CD4-positive, alpha-beta T cell treated with Interleukin-6 for 4 hours (primary cell): ENCODE data around the gene FASTKD3.

ENCODE experiments used
- DNase-seq: peaks from one replicate; pipeline ENCODE4 v3.0.0-alpha.2; 2020; ENCODE audit warnings: mixed read lengths

Gene FASTKD3

GRCh38 chr5:7849681-7850394 is 19.0 kb downstream of the FASTKD3 start:
- no peak for DNase-seq

GRCh38 chr5:7848296-7848695 is 20.5 kb downstream of the FASTKD3 start:
- DNase-seq = no peak

GRCh38 chr5:7846327-7846726 is 22.5 kb downstream of the FASTKD3 start:
- no peak for DNase-seq

- DNase-seq = no peak
These were observed 23.3 kb downstream of the FASTKD3 start for GRCh38 chr5:7845557-7845956.

- no peak for DNase-seq
These were observed 23.9 kb downstream of the FASTKD3 start for GRCh38 chr5:7844901-7845300.

- no peak for DNase-seq
These were observed 26.3 kb downstream of the FASTKD3 start for GRCh38 chr5:7842531-7842930.

GRCh38 chr5:7837403-7837802 is 31.4 kb downstream of the FASTKD3 start:
- DNase-seq = no peak

GRCh38 chr5:7834982-7835381 is 33.8 kb downstream of the FASTKD3 start:
- DNase-seq = no peak

- no peak for DNase-seq
These were observed 40.6 kb downstream of the FASTKD3 start for GRCh38 chr5:7828269-7828668.

- DNase-seq = no peak
These were observed 41.2 kb downstream of the FASTKD3 start for GRCh38 chr5:7827610-7828009.

GRCh38 chr5:7825630-7826029 is 43.2 kb downstream of the FASTKD3 start:
- no peak for DNase-seq

- no peak for DNase-seq
These were observed 43.8 kb downstream of the FASTKD3 start for GRCh38 chr5:7824995-7825394.

GRCh38 chr5:7823594-7823993 is 45.2 kb downstream of the FASTKD3 start:
- DNase-seq = no peak

GRCh38 chr5:7822449-7822848 is 46.4 kb downstream of the FASTKD3 start:
- DNase-seq = no peak

GRCh38 chr5:7816535-7816901 is 52.3 kb downstream of the FASTKD3 start:
- no peak for DNase-seq

GRCh38 chr5:7815892-7816534 is 52.8 kb downstream of the FASTKD3 start:
- peak; percentile 63 for DNase-seq

- no peak for DNase-seq
These were observed 54.0 kb downstream of the FASTKD3 start for GRCh38 chr5:7814816-7815215.

GRCh38 chr5:7813576-7813975 is 55.3 kb downstream of the FASTKD3 start:
- no peak for DNase-seq

- no peak for DNase-seq
These were observed 55.8 kb downstream of the FASTKD3 start for GRCh38 chr5:7813007-7813406.

GRCh38 chr5:7811715-7812114 is 57.1 kb downstream of the FASTKD3 start:
- DNase-seq = no peak
